ENCODE results near the gene FBXO5.

Gene FBXO5

DNA sequence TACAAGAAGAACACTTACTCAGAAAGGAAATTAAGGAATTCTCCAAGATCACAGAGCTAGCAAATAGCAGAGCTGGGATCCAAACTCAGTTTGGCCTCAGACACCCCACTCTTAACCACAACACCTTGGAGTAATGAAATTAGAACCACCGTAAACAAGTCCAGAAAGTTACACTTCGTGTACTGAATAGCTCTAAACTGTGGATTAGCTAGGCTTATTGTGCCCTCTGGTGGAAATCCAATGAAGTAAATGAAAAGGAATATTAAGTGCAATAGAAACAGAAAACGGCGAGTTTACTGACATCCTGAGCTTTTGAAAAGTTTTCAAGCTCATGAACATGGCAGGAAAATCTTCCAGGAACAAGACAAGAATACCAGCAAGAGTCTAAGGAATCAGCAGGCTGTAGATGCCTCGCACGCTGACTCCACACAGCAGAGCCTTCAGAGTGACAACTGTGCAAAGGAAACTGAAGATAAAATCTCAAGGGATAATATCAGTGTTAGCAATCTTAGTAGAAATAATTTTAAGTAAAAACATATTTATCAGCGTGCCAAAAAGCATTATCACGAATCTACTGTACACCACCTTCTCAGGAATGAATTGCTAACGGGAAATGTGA, 34.6 kb downstream of the FBXO5 start:
- peak; percentile 24 for DNase-seq

- no peak for DNase-seq
Observed at GRCh38 chr6:152946995-152947394, 35.8 kb downstream of the FBXO5 start.

DNA sequence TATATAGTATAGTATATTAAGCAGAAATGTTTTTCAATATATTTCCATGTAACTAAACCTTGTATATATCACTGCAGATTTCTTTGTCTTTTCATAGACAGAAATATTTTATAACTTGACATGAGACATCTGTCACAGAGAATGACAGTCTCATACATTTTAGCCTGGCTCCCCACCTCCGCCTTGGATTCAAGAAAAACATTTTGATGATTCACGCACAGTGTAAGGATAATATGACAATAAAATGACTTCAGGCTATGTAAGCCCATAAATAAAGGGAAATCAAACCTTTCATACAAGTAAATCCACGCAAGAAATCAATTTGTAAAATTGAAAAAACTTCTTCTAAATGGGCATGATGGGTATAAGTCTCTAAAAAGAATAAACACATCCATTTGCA, 36.4 kb downstream of the FBXO5 start:
- no peak for DNase-seq

GRCh38 chr6:152943260-152943897, 39.5 kb downstream of the FBXO5 start:
- DNase-seq: no peak

DNA sequence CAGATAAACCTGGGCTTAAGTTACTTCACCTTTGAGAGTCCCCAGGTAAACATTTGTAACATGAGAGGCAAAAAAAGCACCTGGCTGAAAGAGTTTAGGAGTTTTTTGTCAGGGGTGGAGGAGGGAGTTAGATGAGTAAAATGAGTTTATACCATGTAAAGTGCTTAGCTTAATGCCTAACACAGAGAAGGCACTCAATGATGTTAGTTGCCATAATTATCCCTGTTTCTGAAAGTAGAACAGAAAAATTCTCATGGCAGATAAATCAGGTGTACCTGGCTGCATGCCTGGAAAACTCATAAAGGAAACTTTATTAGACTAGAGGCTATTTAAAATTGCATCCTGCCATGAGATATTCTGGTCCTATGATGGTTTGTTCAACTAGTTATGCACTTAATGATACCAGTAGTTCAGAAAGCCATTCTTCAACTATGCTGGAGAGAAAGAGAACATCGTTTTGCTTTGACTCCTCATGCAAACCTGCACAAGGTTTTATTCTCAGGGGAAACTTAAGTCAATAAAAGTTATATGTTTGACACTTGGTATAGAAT, 40.4 kb downstream of the FBXO5 start:
- no peak for DNase-seq

DNA sequence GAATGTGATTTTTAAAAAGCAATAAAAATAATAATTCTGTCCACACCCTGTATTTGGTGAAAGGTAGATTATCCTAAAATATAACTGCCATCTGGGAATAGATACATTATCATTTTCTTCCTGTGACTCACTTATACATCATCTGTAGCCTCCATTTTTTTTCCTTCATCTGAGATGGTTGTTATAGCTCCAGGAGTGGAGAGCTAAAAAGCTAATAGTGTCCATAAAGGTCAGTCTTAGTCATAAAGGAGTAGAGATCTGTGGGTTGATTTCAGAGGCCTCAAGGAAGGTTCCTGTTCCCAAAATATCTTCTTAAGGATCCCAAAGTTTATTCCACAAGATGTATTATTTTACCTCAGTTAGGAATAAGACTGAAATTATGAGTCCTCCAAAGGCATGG, 41.1 kb downstream of the FBXO5 start:
- no peak for DNase-seq

DNA sequence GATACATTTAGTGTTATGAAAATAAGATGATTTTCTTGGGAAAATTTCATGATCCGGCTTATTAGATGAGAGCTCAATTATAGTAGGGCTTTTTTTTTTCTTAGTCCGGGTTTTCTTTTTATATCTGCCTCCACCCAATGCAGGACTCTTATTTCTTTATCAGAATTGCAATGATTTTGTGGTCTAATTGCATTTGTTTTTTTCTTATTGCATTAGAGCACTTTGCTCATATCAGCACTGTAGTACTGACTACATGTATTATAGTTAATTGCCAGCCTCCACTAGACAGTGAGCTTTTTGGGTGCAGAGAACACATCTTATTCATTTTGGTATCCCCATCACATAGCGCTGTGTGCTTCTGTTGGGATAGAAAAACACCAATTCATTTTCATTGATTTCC, 50.0 kb downstream of the FBXO5 start:
- DNase-seq: no peak

DNA sequence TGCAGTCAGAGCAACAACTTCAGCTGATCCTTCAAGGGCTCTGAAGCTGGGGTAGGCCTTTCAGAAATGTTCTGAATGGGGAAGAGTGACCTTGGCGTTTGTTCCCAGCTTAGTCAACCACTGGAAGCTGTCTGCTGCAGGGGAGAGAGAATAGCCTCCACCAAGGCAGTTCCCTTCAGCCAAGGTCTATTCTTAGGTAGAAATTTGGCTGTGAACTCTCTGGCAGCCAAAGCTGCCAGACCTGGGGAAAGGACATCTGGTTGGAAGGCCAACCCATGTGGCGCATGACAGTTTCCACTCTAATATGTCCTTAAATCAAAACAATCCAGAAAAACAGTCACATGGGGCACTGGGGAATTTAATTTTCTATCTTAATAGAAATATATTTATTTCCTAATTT, 60.1 kb downstream of the FBXO5 start:
- DNase-seq: no peak
